SK-N-SH (cell line): Measurements from ENCODE around the gene ST7. TPM values are rescaled to one million over a fixed set of nuclear protein-coding genes. Genes with fewer than 3 reads are reported as not detected.

Experiments used
- CTCF ChIA-PET: fragments of 300-600, 350-600 bp; formaldehyde crosslinking; extraction: SDS; loops from one replicate; lab custom pipeline; 2021; lab: Yijun Ruan, JAX
- POLR2A ChIA-PET: fragments of 350-600 bp; sonication (Branson Sonifier 250); formaldehyde crosslinking; extraction: SDS; loops from one replicate; lab custom pipeline; 2020; ENCODE audit warnings: antibody characterized with exemption, inconsistent platforms; lab: Yijun Ruan, JAX
- DNase-seq: peaks from one replicate; pipeline ENCODE4 v3.0.0; 2012
- H2AFZ ChIP-seq: fragments of 200-600 bp; sonication (generic); 2 replicates; pipeline ENCODE4 v1.8.1; 2016; ENCODE audit warnings: antibody characterized with exemption, mild to moderate bottlenecking, low read depth
- H3F3A ChIP-seq: fragments of 200-600 bp; sonication (generic); replicated peaks from 2 replicates; pipeline ENCODE3; 2016; ENCODE audit warnings: antibody characterized with exemption, mild to moderate bottlenecking; ENCODE audit not compliant: insufficient read depth
- H3K27ac ChIP-seq, 2 experiments: fragments of 200-500 bp in 1 of 2; fragments of 200-600 bp in 1 of 2; sonication (Bioruptor generic) in 1 of 2; sonication (generic), shearing (Covaris generic) in 1 of 2; 2 replicates each; pipeline versions ENCODE4 v1.5.1 to v1.6.1; 2014 to 2016; ENCODE audit warnings: low read depth in 2 of 2, inconsistent platforms in 1 of 2, low read length in 1 of 2, mild to moderate bottlenecking in 1 of 2, mixed read lengths in 1 of 2
- H3K27me3 ChIP-seq: fragments of 200-600 bp; sonication (generic), shearing (Covaris generic); 2 replicates; pipeline ENCODE4 v1.6.1; 2016; ENCODE audit warnings: mixed run types; ENCODE audit not compliant: insufficient read depth
- H3K36me3 ChIP-seq, 2 experiments: fragments of 200-500 bp in 1 of 2; fragments of 200-600 bp in 1 of 2; sonication (Bioruptor generic) in 1 of 2; sonication (generic) in 1 of 2; replicated peaks in 1 of 2; 2 replicates each; pipeline versions ENCODE3 to v1.5.1; 2014 to 2016; ENCODE audit warnings: low read length in 1 of 2, mild to moderate bottlenecking in 1 of 2; ENCODE audit not compliant: insufficient read depth in 2 of 2, control insufficient read depth in 1 of 2
- H3K4me1 ChIP-seq, 2 experiments: fragments of 200-500 bp in 1 of 2; fragments of 200-600 bp in 1 of 2; sonication (Bioruptor generic) in 1 of 2; sonication (generic), shearing (Covaris generic) in 1 of 2; 2 replicates each; pipeline versions ENCODE4 v1.5.1 to v1.6.1; 2014 to 2016; ENCODE audit warnings: low read depth in 1 of 2, low read length in 1 of 2, mixed run types in 1 of 2; ENCODE audit not compliant: insufficient read depth in 2 of 2, control insufficient read depth in 1 of 2
- H3K4me2 ChIP-seq: fragments of 200-600 bp; sonication (generic), shearing (Covaris generic); 2 replicates; pipeline ENCODE4 v1.6.1; 2017; ENCODE audit warnings: mixed run types
- H3K4me3 ChIP-seq, 2 experiments: fragments of 200-500 bp in 1 of 2; fragments of 200-600 bp in 1 of 2; sonication (Bioruptor generic) in 1 of 2; sonication (generic), shearing (Covaris generic) in 1 of 2; 2 replicates each; pipeline versions ENCODE4 v1.5.1 to v1.8.1; 2014 to 2016; ENCODE audit warnings: low read depth in 2 of 2, inconsistent platforms in 1 of 2, low read length in 1 of 2, mild to moderate bottlenecking in 1 of 2, mixed read lengths in 1 of 2, moderate library complexity in 1 of 2
- H3K79me2 ChIP-seq: fragments of 200-600 bp; sonication (generic); 2 replicates; pipeline ENCODE4 v1.8.1; 2017; ENCODE audit warnings: mild to moderate bottlenecking; ENCODE audit not compliant: insufficient read depth
- H3K9ac ChIP-seq: fragments of 200-600 bp; sonication (generic); 2 replicates; pipeline ENCODE4 v1.6.1; 2017; ENCODE audit warnings: mixed run types
- H3K9me2 ChIP-seq: fragments of 200-600 bp; sonication (generic); 2 replicates; pipeline ENCODE4 v1.6.1; 2017; ENCODE audit warnings: mixed run types
- H3K9me3 ChIP-seq: fragments of 200-600 bp; sonication (generic); 2 replicates; pipeline ENCODE4 v1.6.1; 2017; ENCODE audit warnings: mixed run types, mild to moderate bottlenecking, moderate library complexity
- H4K20me1 ChIP-seq: fragments of 200-600 bp; sonication (generic); 2 replicates; pipeline ENCODE4 v1.6.1; 2017; ENCODE audit warnings: mild to moderate bottlenecking, mixed run types; ENCODE audit not compliant: insufficient read depth
- EP300 ChIP-seq, 2 experiments: IDR thresholded peaks; 2 replicates each; pipeline versions ENCODE4 v1.4.0 to v1.6.1; 2012; ENCODE audit warnings: borderline replicate concordance in 1 of 2, low read depth in 1 of 2, low read length in 1 of 2
- EZH2phosphoT487 ChIP-seq: fragments of 200-600 bp; sonication (generic); IDR thresholded peaks from 2 replicates; pipeline ENCODE4 v1.6.1; 2017; ENCODE audit warnings: low read depth, mixed run types, mild to moderate bottlenecking, antibody characterized with exemption, moderate library complexity, borderline replicate concordance
- FOSL2 ChIP-seq: IDR thresholded peaks from 2 replicates; pipeline ENCODE4 v1.4.0; 2012; ENCODE audit warnings: low read depth, mild to moderate bottlenecking, moderate library complexity, borderline replicate concordance
- FOXM1 ChIP-seq: IDR thresholded peaks from 2 replicates; pipeline ENCODE4 v1.4.0; 2012; ENCODE audit warnings: low read depth, mild to moderate bottlenecking
- GATA2 ChIP-seq: sonication (generic); formaldehyde crosslinking; IDR thresholded peaks from 2 replicates; pipeline ENCODE4 v1.5.0; 2020; ENCODE audit warnings: mild to moderate bottlenecking, missing genetic modification reagents
- MEF2A ChIP-seq: IDR thresholded peaks from 2 replicates; pipeline ENCODE4 v1.4.0; 2012; ENCODE audit warnings: low read depth, borderline replicate concordance
- MXI1 ChIP-seq: IDR thresholded peaks from 2 replicates; pipeline ENCODE4 v1.6.1; 2012; ENCODE audit warnings: mild to moderate bottlenecking, low read depth, low read length, improper control_type of control experiment
- NFIC ChIP-seq: IDR thresholded peaks from 2 replicates; pipeline ENCODE4 v1.4.0; 2012; ENCODE audit warnings: borderline replicate concordance
- POLR2AphosphoS5 ChIP-seq: IDR thresholded peaks from 2 replicates; pipeline ENCODE4 v1.6.1; 2012; ENCODE audit warnings: low read depth, low read length
- REST ChIP-seq: IDR thresholded peaks from 2 replicates; pipeline ENCODE4 v1.6.1; 2012; ENCODE audit warnings: mild to moderate bottlenecking, low read depth, low read length, moderate library complexity
- SIN3A ChIP-seq: IDR thresholded peaks from 2 replicates; pipeline ENCODE4 v1.6.1; 2012; ENCODE audit warnings: low read depth, mild to moderate bottlenecking, low read length, moderate library complexity, borderline replicate concordance
- SMC3 ChIP-seq: IDR thresholded peaks from 2 replicates; pipeline ENCODE4 v1.6.1; 2012; ENCODE audit warnings: low read depth, low read length, improper control_type of control experiment
- TCF12 ChIP-seq: IDR thresholded peaks from 2 replicates; pipeline ENCODE4 v1.4.0; 2012
- USF2 ChIP-seq: fragments of 150-350 bp; IDR thresholded peaks from 2 replicates; pipeline ENCODE4 v1.6.1; 2017; ENCODE audit warnings: antibody characterized with exemption, low read length, low read depth, borderline replicate concordance
- YY1 ChIP-seq: IDR thresholded peaks from 2 replicates; pipeline ENCODE4 v1.4.0; 2012; ENCODE audit warnings: low read depth, mild to moderate bottlenecking
- WGBS: methylation state at CpG from one replicate; pipeline ENCODE4 v1.1.6; 2017; ENCODE audit warnings: low lambda C conversion rate; 5-methylcytosine and 5-hydroxymethylcytosine counted together
- polyA plus RNA-seq, 3 experiments: library from polyadenylated mRNA; depleted of rRNA; stranded (reverse); fragments of >200 nt; gene quantifications; 2 replicates each; pipeline ENCODE4 v1.2.3, GENCODE V29; 2012
- TF ChIP-seq, protein P1 (sequence below): fragments of 150-350 bp; IDR thresholded peaks from 2 replicates; pipeline ENCODE4 v1.6.1; 2016; ENCODE audit warnings: mild to moderate bottlenecking, low read depth, low read length

Gene ST7
- polyA plus RNA-seq, 1 of the 3 experiments (the other 2 are of a cell fraction) = 23.5 TPM

DNA sequence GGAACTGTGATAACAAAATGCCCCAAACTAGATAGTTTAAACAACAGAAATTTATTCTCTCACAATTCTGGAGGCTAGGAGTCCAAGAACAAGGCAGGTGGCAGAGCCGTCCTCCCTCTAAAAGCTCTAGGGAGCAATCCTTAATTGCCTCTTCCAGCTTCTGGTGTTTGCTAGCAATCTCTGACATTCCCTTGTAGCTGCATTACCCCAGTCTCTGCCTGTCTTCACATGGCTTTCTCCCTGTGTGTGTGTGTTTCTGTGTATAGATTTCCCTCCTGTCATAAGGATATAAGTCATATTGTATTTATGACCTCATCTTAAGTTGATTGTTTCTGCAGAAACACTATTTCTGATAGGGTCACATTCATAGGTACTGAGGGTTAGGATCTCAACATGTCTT, 192.0 kb downstream of the ST7 start (continued):
- TF ChIP-seq, protein P1, sequence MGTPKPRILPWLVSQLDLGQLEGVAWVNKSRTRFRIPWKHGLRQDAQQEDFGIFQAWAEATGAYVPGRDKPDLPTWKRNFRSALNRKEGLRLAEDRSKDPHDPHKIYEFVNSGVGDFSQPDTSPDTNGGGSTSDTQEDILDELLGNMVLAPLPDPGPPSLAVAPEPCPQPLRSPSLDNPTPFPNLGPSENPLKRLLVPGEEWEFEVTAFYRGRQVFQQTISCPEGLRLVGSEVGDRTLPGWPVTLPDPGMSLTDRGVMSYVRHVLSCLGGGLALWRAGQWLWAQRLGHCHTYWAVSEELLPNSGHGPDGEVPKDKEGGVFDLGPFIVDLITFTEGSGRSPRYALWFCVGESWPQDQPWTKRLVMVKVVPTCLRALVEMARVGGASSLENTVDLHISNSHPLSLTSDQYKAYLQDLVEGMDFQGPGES = no peak
- no peak for TF ChIP-seq POLR2AphosphoS5

DNA sequence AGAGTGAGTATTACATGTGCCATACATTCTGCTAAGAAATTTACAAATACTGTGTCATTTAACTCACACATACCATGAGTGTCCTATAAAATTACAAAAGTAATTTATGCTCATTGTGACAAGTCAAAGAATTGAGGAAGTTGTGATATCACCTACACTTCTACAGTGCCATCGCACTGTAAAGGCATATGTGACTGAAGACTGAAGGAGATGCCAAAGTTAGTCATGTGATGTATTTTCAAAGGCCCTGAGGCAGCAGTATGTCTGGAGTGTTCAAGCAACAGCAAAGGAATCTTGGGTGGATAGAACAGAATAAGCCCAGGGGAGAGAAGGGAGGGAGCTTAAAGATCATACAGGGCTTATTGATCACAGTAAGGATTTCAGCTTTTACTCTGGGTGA, 192.8 kb downstream of the ST7 start:
- Histone ChIP-seq H3K4me1 (peaks cover 0 to 2% of the 10 kb centered on the region in 2 experiments; a peak in 2 of 4 replicates), H4K20me1 (no peaks in the 10 kb centered on the region), H3K27me3 (no peaks in the 10 kb centered on the region), H3F3A (no peaks in the 10 kb centered on the region), H3K36me3 (peaks cover 4 to 8% of the 10 kb centered on the region in 2 experiments), H3K4me2 (no peak overlapping the region), H3K9ac (no peak overlapping the region), H3K9me2 (no peaks in the 10 kb centered on the region), H3K4me3 (no peak overlapping the region), H3K79me2 (no peaks in the 10 kb centered on the region), H3K9me3 (no peaks in the 10 kb centered on the region), H2AFZ (no peak overlapping the region), H3K27ac (no peak overlapping the region)
- ChIA-PET POLR2A (no interaction called here), CTCF (interaction anchor here (0.7 to 1.8 kb wide), 9 partner anchors 10 to 216 kb away, joined by 3 to 8 read pairs (median 4); no protein-coding TSS in a partner anchor)
- TF ChIP-seq GATA2 (no peak), REST (no peak), YY1 (no peak), FOSL2 (no peak), NFIC (no peak), MXI1 (no peak), USF2 (no peak), EZH2phosphoT487 (no peak), EP300 (IDR thresholded peaks at IDR 0.05; ENCODE audit: borderline replicate concordance in 1 of 2, low read depth in 1 of 2, low read length in 1 of 2) (no peak), SIN3A (no peak), SMC3 (no peak), MEF2A (no peak), TCF12 (no peak), FOXM1 (no peak)
- WGBS = 93% methylated on average over 1 of the region's 1 CpG
- no peak for DNase-seq
